Endothelial cell of hepatic sinusoid (primary cell): ENCODE data around the gene NUP93.

Source experiments
- in situ Hi-C: cut with HindIII; loops from 2 replicates; pipeline ENCODE4 v1.10.0; 2017; ENCODE audit warnings: low sequenced_read_pairs

Gene NUP93

DNA sequence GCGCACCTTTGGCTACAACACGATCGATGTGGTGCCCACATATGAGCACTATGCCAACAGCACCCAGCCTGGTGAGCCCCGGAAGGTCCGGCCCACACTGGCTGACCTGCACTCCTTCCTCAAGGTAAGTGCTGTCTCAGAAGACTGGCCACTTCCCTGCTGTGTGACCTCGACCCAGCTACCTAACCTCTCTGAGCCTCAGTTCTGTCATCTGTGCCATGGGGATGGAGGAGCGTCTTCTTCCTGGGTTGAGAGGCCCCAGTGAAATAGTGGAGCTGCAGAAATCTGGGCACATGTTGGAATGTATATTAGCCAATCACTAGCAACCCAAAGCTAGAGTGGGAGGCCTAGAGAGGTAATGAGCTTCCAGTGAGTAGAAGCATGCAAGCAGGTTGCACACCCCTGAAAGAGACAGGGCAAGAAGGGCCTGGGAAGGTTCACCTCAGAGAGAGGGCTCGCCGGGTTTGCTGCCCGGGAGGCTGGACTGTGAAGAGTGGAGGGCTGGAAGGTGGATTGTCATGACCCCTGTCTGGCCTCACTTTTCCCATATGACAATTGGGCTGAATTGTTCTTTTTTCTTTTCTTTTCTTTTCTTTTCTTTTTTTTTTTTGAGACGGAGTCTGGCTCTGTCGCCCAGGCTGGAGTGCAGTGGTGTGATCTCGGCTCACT lies 135.6 kb downstream of the NUP93 start:
- in situ Hi-C loops = loop anchor here (5.0 kb wide), 2 partner anchors 87 to 187 kb away; no protein-coding TSS in a partner anchor

DNA sequence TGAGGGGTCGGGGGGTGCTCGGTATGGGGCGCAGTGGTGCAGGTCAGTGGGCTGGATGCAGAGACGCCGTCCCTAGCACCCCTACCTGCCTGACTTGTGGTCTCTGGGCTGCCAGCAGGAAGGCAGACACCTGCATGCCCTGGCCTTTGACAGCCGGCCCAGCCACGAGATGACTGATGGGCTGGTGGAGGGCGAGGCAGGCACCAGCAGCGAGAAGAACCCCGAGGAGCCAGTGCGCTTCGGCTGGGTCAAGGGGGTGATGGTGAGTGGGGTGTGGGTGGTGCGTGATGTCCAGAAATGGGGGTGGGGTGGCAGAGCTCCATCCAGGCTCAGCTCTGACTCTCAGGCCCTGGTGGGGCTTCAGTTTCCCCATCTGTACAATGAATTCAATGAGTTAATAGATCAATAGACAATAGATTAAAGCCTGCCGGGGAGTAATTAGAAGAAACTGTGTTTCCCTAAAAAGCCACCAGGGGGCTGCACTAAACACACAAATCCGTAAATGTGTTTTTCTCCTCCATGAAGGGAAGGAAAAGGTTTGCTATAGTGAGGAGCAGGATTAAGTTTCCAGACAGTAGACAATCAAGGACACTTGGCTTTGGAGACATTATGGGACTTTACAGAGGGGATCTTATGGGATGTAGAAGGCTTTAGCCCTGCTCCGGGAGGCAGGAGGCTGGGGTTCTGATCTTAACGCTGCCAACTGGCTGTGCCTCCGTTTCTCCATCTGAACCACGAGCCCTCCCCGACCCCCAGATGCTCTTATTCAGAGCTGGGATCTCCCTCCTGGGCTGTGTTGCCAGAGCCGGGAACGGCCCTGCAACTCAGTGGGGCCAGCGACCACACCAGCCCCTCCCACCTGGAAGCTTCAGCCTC lies 137.3 kb downstream of the NUP93 start:
- in situ Hi-C loops = loop anchor here (5.0 kb wide), 2 partner anchors 85 to 185 kb away; no protein-coding TSS in a partner anchor

- in situ Hi-C loops = loop anchor here (5.0 kb wide), 2 partner anchors 84 to 184 kb away; no protein-coding TSS in a partner anchor
These were observed 138.2 kb downstream of the NUP93 start for GRCh38 chr16:56868175-56868574.

DNA sequence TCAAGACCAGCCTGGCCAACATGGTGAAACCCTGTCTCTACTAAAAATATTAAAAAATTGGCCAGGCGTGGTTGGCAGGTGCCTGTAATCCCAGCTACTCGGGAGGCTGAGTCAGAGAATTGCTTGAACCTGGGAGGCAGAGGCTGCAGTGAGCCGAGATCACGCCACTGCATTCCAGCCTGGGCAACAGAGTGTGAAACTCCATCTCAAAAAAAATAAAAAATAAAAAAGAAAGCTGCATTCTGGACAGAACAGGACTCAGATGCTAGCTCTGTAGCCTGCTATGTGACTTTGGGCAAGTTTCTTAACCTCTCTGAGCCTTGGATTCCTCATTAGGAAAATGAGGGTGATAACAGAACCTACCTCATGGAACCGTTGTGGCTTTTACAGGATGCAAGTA lies 138.8 kb downstream of the NUP93 start:
- in situ Hi-C loops = loop anchor here (5.0 kb wide), 2 partner anchors 84 to 184 kb away; no protein-coding TSS in a partner anchor

GRCh38 chr16:56869513-56870275 lies 139.8 kb downstream of the NUP93 start:
- in situ Hi-C loops = loop anchor here (5.0 kb wide), 2 partner anchors 83 to 183 kb away; no protein-coding TSS in a partner anchor

- in situ Hi-C loops = no loop called here
These were observed 140.5 kb downstream of the NUP93 start for GRCh38 chr16:56870276-56870888.

GRCh38 chr16:56871172-56871593 lies 141.3 kb downstream of the NUP93 start:
- in situ Hi-C loops = no loop called here

GRCh38 chr16:56872863-56873391 lies 143.0 kb downstream of the NUP93 start:
- in situ Hi-C loops = no loop called here

DNA sequence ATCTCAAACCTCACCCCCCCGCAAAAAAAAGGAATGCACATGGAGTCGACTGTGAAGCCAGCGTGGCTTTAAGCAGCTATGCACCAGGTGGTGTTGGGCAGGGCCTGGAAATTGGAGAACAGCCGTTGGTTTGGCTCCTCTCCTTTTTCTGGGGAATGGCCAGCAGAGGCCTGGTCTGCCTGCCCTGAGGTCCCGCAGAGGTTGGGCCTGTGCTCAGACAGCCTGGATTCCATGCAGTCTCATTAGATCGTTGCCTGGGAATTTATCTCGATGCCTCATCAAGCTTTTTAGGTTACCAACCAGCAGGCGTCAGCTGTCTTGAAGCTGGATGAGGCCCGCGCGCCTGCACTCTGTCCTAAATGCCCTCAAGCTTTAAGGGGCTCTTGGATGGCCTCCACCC lies 144.9 kb downstream of the NUP93 start:
- in situ Hi-C loops = no loop called here

GRCh38 chr16:56876048-56876447 lies 146.1 kb downstream of the NUP93 start:
- in situ Hi-C loops = no loop called here

- in situ Hi-C loops = no loop called here
These were observed 147.7 kb downstream of the NUP93 start for GRCh38 chr16:56877486-56878182.

DNA sequence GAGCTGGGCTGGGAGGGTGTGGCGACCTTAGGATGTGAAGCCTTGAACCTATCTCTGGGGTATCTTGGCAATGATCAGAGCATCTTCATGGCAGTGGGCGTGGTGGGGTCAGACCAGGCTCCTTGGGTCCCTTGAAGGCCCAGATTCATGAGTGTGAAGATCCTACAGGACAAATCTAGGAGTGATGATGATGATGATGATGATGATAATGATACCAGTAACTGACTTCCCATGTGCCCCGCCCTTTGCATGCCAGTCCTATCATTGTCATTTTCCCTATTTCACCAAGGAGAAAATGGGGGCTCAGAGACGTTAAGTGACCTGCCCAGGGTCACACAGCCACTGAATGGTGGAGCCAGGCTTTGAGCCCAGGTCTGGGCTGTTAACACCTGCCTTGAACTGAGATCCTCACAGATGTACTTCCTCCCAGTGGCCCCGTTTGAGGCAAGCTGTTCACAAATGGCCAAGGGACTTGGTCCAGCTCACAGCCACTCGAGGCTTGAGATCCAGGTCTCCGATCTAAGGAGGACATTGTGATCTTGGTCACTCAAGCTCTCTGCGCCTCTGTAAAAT lies 148.4 kb downstream of the NUP93 start:
- in situ Hi-C loops = no loop called here

- in situ Hi-C loops = no loop called here
These were observed 149.3 kb downstream of the NUP93 start for GRCh38 chr16:56879276-56879675.

GRCh38 chr16:56880176-56880575 lies 150.2 kb downstream of the NUP93 start:
- in situ Hi-C loops = no loop called here

- in situ Hi-C loops = no loop called here
These were observed 150.8 kb downstream of the NUP93 start for GRCh38 chr16:56880685-56881084.

- in situ Hi-C loops = no loop called here
These were observed 152.3 kb downstream of the NUP93 start for GRCh38 chr16:56882077-56882800.

GRCh38 chr16:56883586-56883985 lies 153.7 kb downstream of the NUP93 start:
- in situ Hi-C loops = no loop called here

- in situ Hi-C loops = no loop called here
These were observed 154.2 kb downstream of the NUP93 start for GRCh38 chr16:56884026-56884582.
